Measurements from ENCODE around the gene GRB2.

DNA sequence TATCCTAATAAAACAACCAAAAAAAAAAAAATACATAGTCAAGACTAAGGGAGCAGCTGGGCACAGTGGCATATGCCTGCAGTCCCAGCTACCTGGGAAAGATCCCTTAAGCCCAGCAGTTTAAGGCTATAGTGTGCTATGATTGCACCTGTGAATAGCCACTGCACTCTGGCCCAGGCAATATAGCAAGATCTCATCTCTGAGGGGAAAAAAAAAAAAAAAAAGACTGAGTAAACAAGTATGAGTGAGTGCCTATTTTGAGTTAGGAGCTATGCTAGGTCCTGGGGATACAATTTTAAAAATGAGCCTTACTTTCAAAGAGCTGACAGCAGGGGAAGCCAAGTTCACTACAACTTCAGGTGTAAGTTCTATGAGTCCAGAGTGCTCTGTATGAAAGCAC lies 55.4 kb downstream of the GRB2 start:
- TF ChIP-seq CTCF (IDR thresholded peaks at IDR 0.05; ENCODE audit: control extremely low read depth in 1 of 3, insufficient read depth in 1 of 3, low read depth in 1 of 3, low read length in 3 of 3) (no peak), KDM1A (IDR thresholded peaks at IDR 0.05; ENCODE audit: borderline replicate concordance, low read length) (no peak), FOSL1 (IDR thresholded peaks at IDR 0.05; ENCODE audit: insufficient read depth, low read depth, low read length) (no peak), SP4 (IDR thresholded peaks at IDR 0.05; ENCODE audit: low read length) (no peak)
- TF ChIP-seq, protein P1, sequence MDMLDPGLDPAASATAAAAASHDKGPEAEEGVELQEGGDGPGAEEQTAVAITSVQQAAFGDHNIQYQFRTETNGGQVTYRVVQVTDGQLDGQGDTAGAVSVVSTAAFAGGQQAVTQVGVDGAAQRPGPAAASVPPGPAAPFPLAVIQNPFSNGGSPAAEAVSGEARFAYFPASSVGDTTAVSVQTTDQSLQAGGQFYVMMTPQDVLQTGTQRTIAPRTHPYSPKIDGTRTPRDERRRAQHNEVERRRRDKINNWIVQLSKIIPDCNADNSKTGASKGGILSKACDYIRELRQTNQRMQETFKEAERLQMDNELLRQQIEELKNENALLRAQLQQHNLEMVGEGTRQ (IDR thresholded peaks at IDR 0.05; ENCODE audit: low read length): no peak

Measured in H1 (cell line).